HG03521 (cell line): ENCODE measurements around the gene PPP3CB.
A peak's percentile ranks its signal among the peaks of the same experiment; 100 is the strongest.
"Not testable (repeated sequence)": the region's sequence is repeated elsewhere in the genome, so short reads cannot be mapped to it uniquely, and the experiment has no call there.

Experiments used
- ATAC-seq: cut with Tn5 transposase; IDR thresholded peaks from one replicate; pipeline ENCODE4 v1.9.1; 2021; ENCODE audit warnings: mild to moderate bottlenecking, moderate library complexity; ENCODE audit not compliant: unreplicated experiment

Gene PPP3CB

DNA sequence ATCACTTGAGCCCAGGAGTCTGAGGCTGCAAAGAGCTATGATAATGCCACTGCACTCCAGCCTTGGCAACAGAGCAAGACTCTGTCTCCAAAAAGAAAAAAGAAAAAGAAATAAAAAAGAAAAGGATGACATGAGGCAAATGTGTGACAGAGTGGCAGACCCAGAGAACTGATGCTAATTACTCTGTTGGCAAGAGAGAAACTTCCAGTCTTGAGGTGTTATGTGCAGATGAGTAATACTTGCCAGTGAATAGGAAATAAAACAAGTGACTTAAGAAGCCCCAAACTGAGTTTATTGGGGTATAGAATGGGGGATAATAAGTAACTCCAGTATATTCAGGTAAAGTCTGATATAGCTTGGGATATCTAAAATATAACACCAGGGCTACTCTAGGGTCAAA, 72.5 kb downstream of the PPP3CB start:
- ATAC-seq: no peak

DNA sequence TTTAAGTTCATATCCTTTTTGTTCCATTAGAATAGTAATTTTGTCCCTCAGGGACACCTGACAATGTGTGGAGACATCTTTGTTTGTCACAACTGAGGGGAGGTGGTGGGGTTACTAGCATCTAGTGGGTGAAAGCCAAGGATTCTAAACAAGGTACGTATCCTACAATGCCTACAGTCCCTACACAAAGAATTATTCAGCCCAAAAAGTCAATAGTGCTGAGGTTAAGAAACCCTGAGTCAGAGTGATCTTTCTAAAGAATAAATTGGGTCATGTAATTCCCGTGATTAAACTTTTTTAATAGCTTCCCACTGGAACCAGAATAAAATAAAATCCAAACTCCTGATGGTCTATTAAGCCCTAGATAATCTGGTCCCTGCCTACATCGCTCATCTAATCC, 79.3 kb downstream of the PPP3CB start:
- ATAC-seq: no peak

DNA sequence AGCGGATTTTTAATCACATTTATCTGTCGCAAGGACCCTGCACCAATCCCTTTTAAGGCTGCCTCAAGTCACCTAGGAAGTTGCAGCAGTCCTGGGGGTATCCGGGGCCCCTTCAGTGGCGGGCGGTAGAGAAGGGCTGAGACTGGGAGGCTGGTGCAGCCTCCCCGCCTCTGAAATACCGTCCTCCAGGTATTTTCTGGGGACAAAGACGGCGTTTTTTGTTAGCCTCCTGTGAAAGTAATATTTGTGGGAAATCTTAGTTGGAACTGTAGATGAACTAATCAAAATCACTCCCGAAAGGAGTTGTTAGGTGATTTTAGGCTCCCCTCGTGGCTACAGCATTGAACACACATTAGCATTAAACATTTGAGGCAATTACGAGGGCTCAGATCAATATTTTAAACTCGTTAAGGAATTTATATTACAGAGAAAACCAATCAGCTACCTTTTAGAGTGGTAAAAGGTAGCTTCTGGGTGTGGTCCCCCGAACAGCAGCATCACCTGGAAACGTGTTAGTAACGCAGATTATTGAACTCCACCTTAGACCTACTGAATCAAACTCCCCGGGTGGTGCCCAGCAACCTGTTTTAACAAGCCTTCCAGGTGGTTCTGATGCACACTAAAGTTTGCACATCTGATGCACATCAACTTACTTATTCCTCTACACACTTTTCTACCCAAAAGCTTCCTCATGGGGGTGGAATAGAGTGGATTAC, 81.4 kb downstream of the PPP3CB start:
- peak; percentile 30 for ATAC-seq

DNA sequence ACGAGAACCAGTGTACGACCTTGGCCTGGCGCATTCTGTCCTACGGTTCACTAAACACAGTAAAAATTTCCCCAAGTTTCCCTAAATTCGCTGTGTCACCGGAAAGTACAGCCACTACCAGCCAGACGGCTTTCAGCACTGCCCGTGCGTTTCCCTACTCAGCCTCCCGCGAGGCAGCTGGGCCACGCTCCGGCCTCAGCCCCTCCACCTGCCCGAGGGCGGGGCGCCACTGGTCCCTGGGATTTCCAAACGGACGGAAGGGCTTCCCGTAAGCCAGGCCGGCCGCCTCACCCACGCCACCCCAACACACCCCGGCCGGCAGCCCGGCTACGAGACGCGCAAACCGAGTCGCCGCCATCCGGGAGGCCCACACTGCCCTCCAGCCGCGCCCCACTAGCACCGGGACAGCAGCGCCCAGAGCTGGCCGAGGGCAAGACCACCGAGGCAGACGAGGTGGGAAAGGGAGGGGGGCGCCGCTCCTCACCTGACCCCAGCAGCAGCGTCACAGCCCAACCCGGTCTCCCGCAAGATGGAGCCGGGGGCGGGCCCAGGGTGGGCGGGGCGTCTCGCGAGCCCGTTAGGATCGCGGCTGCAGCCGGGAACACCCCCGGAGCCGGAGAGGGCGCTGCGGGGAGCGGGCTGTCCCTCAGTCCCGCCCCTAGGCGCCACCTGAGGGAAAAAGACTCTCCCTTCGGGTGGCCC, 82.1 kb downstream of the PPP3CB start, which contains the start of gene ANXA7:
ANXA7 (minus strand) TSS at position 531 of the 702 bp plus-strand sequence. CDS start 13,202 bp downstream, outside the sequence.
- peak; percentile 90 for ATAC-seq

DNA sequence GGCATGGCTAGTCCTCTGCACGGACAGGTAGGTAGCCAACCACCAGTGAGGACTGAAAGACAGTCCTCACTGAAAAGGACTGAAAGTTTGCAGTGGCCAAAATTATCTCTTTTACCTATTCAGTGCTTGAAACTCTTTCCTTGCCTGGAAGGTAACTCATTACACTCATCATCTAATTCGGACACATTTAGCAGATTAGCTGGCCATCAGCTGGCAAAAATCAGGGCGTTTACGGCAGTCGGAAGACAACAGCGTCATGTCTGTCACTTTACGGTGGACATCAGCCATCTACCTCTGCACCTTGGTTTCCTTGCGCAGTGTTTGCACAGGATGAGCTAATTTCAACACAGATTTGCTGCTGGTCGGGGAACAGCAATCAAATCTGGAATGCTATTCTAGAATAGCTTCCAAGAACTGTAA, 82.7 kb downstream of the PPP3CB start:
- peak; percentile 22 for ATAC-seq

DNA sequence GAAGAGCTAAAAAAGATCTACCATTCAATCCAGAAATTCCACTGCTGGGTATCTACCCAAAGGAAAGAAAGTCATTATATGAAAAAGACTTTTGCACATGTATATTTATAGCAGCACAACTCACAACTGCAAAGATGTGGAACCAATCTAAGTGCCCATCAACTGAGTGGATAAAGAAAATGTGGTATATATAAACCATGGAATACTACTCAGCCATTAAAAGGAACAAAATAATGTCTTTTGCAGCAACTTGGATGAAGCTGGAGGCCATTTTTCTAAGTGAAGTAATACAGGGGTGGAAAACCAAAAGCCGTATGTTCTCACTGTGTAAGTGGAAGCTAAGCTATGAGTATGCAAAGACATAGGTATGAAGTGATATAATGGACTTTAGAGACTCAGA, 84.9 kb downstream of the PPP3CB start:
- no peak for ATAC-seq

DNA sequence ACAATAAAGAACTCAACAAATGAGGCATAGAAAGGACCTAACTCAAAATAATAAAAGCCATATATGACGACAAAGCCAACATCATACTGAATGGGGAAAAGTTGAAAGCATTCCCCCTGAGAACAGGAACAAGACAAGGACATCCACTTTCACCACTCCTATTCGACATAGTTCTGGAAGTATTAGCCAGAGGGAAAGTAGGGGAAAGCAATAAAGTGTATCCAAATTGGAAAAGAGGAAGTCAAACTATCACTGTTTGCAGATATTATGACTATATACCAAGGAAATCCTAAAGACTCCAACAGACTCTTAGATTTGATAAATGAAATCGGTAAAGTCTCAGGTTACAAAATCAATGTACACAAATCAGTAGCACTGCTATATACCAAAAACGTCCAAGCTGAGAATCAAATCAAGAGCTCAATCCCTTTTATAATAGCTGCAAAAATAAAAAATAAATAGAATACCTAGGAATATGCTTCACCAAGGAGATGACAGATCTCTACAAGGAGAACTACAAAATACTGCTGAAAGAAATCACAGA, 86.8 kb downstream of the PPP3CB start:
- no peak for ATAC-seq

DNA sequence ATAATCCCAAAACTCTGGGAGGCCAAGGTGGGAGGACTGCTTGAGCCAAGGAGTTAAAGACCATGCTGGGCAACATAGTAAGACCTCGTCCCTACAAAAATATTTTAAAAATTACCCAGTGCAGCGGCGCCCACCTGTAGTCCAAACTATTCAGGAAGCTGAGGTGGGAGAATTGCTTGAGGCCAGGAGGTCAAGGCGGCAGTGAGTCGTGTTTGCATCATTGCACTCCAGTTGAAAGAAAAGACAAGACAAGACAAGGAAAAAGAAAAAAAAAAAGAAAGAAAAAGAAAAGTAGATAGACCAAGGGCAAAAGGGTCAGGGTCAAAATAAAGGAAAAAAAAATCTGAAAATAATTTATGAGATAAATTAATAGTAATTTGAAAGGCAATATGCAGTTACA, 87.8 kb downstream of the PPP3CB start:
- no peak for ATAC-seq

DNA sequence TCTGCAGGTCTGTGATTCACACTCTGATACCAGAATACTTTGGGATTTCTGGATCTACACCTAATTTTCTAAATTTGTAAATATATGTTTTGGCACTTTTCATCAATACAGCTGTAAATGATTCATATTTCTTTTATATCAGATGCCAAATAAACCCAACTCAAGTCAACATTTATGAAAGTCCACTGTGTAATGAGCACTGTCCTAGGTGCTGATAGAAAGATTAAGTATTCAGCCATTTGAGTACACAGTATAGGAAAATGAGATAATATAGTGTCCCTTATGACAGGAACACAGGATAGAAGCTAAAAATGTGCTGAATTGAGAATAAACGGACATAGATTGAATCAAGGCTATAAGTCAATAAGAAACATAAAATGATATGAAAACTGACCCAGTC, 88.3 kb downstream of the PPP3CB start:
- no peak for ATAC-seq

DNA sequence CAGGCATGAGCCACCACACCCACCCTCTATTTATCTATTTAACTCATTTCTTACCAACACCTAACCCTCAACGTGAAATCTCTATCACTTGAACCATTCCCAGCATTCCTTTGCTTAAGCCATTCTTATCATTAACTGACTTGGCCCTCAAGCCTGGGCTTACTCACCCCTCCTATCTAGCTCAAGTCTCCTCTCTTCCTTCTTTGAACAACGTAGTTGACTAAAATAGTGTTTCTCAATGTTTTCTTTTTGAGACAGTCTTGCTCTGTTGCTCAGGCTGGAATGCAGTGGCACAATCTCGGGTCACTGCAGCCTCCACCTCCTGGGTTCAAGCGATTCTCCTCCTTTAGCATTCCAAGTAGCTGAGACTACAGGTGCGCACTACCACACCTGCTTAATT, 89.0 kb downstream of the PPP3CB start:
- ATAC-seq: no peak

DNA sequence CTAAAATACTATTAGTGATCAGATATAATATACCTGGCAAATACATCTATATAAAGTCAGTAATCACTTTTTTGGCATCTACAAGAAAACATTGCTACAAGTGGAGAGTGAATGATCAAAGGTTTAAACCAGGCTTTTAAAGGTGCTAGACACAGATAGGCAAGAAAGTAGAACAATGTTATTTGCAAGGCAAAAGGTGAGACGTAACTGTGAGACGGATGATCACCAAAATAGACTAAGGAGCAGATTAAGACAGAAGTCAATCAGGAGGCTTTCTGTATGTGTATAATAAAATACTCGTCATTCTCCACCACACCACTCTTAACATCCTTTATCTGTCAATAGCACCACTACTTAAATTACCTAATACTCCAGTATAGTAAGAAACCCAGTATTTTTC, 90.3 kb downstream of the PPP3CB start:
- no peak for ATAC-seq

DNA sequence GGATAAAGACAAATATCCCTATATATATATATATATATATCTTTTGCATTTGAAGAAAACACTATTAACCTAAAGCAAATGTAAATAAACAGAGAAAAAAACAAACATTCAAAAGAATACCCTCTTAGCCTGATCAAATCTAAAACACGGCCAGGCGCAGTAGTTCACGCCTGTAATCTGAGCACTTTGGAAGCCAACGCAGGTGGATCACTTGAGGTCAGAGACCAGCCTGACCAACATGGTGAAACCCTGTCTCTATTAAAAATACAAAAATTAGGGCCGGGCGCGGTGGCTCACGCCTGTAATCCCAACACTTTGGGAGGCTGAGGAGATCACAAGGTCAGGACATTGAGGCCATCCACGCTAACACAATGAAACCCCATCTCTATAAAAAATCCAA, 91.1 kb downstream of the PPP3CB start:
- ATAC-seq: no peak

DNA sequence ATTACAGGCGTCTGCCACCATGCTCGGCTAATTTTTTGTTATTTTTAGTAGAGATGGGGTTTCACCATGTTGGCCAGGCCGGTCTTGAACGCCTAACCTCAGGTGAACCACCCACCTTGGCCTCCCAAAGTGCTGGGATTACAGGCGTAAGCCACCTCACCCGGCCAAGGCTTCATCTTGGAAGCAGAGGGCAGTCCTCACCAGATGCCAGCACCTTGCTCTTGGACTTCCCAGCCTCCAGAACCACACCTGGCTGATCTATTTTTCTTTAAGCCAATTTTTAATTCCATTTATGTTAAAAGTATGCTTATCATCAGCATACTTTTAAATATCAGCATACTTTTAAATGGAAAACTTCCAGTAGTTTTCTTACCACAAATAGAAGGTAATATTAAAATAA, 94.2 kb downstream of the PPP3CB start:
- ATAC-seq: no peak

DNA sequence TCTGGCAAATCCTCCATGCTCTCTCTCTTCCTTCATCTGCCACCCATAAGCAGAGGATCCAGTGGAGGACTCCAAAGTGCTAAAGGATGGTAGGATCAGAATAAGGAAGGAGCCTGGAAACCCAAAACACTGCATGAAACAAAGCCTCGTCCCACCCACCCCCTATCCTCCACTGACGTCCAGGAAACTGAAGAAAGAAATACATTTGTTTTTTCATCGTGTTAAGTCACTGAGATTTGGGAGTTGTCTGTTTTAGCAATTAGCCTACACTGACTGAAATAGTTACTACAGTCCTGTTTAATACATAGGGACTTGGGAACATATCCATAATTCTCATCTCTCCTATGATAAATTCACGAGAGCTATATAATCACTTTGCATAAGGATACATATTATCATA, 96.8 kb downstream of the PPP3CB start:
- no peak for ATAC-seq

DNA sequence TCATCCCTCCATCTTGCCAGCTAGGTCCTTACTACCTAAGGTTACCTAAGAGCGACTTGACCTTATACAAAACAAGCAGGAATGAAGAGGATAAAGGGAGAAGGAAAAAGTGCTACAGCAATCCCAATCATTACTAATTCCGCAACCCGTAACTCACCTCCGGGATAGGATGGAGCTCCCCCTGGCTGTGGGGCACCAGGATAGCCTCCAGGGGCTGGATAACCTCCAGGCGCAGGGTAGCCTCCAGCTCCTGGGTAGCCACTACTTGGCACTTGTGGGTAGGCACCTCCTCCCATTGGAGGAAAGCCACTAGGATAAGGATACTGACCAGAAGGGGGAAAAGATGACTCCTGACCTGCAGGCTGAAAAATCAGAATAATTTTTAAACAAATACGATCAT, 97.8 kb downstream of the PPP3CB start:
- no peak for ATAC-seq

DNA sequence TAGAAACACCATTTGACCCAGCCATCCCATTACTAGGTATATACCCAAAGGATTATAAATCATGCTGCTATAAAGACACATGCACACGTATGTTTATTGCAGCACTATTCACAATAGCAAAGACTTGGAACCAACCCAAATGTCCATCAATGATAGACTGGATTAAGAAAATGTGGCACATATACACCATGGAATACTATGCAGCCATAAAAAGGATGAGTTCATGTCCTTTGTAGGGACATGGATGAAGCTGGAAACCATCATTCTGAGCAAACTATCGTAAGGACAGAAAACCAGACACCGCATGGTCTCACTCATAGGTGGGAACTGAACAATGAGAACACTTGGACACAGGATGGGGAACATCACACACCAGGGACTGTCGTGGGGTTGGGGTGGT, 101.5 kb downstream of the PPP3CB start:
- ATAC-seq: not testable (repeated sequence)

DNA sequence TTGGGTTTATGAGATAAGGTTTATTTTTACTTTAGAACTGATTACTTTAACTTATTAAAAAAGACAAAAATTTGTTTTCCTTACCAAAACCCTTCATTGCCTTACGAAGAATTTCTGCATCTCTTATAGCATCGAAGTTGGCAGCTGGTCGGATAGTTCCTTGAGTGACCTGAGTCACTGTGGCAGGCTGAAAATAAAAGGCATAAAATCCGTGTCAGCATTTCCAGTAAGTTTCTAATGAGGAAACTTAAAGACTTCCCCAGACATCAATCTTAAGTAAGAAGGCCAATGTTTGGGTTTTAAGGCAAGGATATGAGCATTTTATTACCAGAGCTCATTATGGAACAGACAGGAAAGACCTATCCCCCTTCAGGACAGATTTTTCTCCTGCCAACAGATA, 107.6 kb downstream of the PPP3CB start:
- no peak for ATAC-seq

DNA sequence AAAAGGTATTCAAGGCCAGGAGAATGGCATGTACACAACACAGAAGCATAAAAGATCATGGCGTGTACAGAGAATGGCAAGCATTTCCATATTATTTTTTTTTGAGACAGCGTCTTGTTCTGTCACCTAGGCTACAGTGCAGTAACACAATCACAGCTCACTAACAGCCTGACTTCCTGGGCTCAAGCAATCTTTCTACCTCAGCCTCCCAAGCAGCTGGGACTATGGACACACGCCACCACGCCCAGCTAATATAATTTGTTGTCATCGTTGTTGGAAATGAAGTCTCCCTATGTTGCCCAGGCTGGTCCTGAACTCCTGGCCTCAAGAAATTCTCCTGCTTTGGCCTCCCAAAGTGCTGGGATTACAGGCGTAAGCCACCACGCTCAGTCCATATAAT, 109.2 kb downstream of the PPP3CB start:
- ATAC-seq: no peak
